ENCODE measurements around the gene RC3H1. TPM values are rescaled to one million over a fixed set of nuclear protein-coding genes. Genes with fewer than 3 reads are reported as not detected.
"Not testable (repeated sequence)": the region's sequence is repeated elsewhere in the genome, so short reads cannot be mapped to it uniquely, and the experiment has no call there.

The RC3H1 gene
- total RNA-seq, 1 donor from 2014 or later, result 32.8 TPM

GRCh38 chr1:174049514-174049913 is 27.4 kb upstream of the RC3H1 start:
- Histone ChIP-seq H3K36me3 (no peaks in the 10 kb centered on the region), H4K20me1 (ENCODE audit: low read depth) (no peaks in the 10 kb centered on the region), H3K4me3 (no peak overlapping the region), H3K27ac (no peak overlapping the region), H3K4me2 (no peak overlapping the region), H3K4me1 (peaks cover 7% of the 10 kb centered on the region), H3K9me3 (ENCODE audit: low read depth) (no peaks in the 10 kb centered on the region), H3F3A (ENCODE audit: low read depth) (peaks cover 4% of the 10 kb centered on the region), H3K27me3 (no peaks in the 10 kb centered on the region), H2AFZ (replicated peaks) (no peak overlapping the region), H3K79me2 (ENCODE audit: low read depth) (no peaks in the 10 kb centered on the region), H3K9ac (no peak overlapping the region)
- H3K27me3 Mint-ChIP-seq (ENCODE audit: insufficient read depth, low read depth), result no peaks in the 10 kb centered on the region
- H3K4me3 Mint-ChIP-seq, result no peak overlapping the region
- H3K36me3 Mint-ChIP-seq, result no peaks in the 10 kb centered on the region
- H3K27ac Mint-ChIP-seq, result no peak overlapping the region
- no peak for DNase-seq (ENCODE audit: low spot score)
- H3K4me1 Mint-ChIP-seq, result no peaks in the 10 kb centered on the region
- peaks cover 4% of the 10 kb centered on the region for H3K9me3 Mint-ChIP-seq
- TF ChIP-seq EZH2 (IDR thresholded peaks at IDR 0.05) (no peak), EZH2phosphoT487 (IDR thresholded peaks at IDR 0.05) (no peak), CTCF (IDR thresholded peaks at IDR 0.05) (no peak)

- Mint-ChIP-seq H3K27ac (no peak overlapping the region), H3K9me3 (peaks cover 4% of the 10 kb centered on the region), H3K4me1 (no peaks in the 10 kb centered on the region), H3K36me3 (no peaks in the 10 kb centered on the region), H3K4me3 (no peak overlapping the region), H3K27me3 (ENCODE audit: insufficient read depth, low read depth) (no peaks in the 10 kb centered on the region)
- TF ChIP-seq EZH2phosphoT487 (IDR thresholded peaks at IDR 0.05), result no peak
- no peak for TF ChIP-seq EZH2 (IDR thresholded peaks at IDR 0.05)
- TF ChIP-seq CTCF (IDR thresholded peaks at IDR 0.05), result no peak
- Histone ChIP-seq H3K79me2 (ENCODE audit: low read depth) (no peaks in the 10 kb centered on the region), H2AFZ (replicated peaks) (no peak overlapping the region), H3K36me3 (no peaks in the 10 kb centered on the region), H3K27me3 (no peaks in the 10 kb centered on the region), H3K4me1 (no peaks in the 10 kb centered on the region), H3K27ac (no peak overlapping the region), H4K20me1 (ENCODE audit: low read depth) (no peaks in the 10 kb centered on the region), H3K9ac (no peak overlapping the region), H3K4me2 (no peak overlapping the region), H3F3A (ENCODE audit: low read depth) (peaks cover 4% of the 10 kb centered on the region), H3K4me3 (no peak overlapping the region), H3K9me3 (ENCODE audit: low read depth) (no peaks in the 10 kb centered on the region)
- no peak for DNase-seq (ENCODE audit: low spot score)
These were observed 22.5 kb upstream of the RC3H1 start for GRCh38 chr1:174044418-174045222.

- not testable (repeated sequence) for H3K9me3 ChIP-seq (ENCODE audit: low read depth); H3K27me3 ChIP-seq; H3K79me2 ChIP-seq (ENCODE audit: low read depth); H3K4me2 ChIP-seq; H3K36me3 Mint-ChIP-seq; H3K27me3 Mint-ChIP-seq (ENCODE audit: insufficient read depth, low read depth); H3K4me1 ChIP-seq; DNase-seq (ENCODE audit: low spot score); H3K4me3 Mint-ChIP-seq; H3K4me1 Mint-ChIP-seq; H3K9me3 Mint-ChIP-seq; H2AFZ ChIP-seq (replicated peaks); H4K20me1 ChIP-seq (ENCODE audit: low read depth); H3F3A ChIP-seq (ENCODE audit: low read depth); H3K36me3 ChIP-seq; H3K27ac ChIP-seq; H3K9ac ChIP-seq; H3K4me3 ChIP-seq
- peak overlapping the region; percentile 48 for H3K27ac Mint-ChIP-seq
These were observed 20.4 kb upstream of the RC3H1 start for GRCh38 chr1:174042509-174042908.

- no peak overlapping the region for H3K9ac ChIP-seq
- H3K27me3 ChIP-seq, result no peaks in the 10 kb centered on the region
- Mint-ChIP-seq H3K9me3 (no peaks in the 10 kb centered on the region), H3K36me3 (no peaks in the 10 kb centered on the region), H3K4me3 (no peak overlapping the region), H3K27ac (no peak overlapping the region), H3K27me3 (ENCODE audit: insufficient read depth, low read depth) (no peaks in the 10 kb centered on the region), H3K4me1 (no peaks in the 10 kb centered on the region)
- no peak overlapping the region for H3K27ac ChIP-seq
- H3K9me3 ChIP-seq (ENCODE audit: low read depth), result no peaks in the 10 kb centered on the region
- no peaks in the 10 kb centered on the region for H3K4me1 ChIP-seq
- no peaks in the 10 kb centered on the region for H3K79me2 ChIP-seq (ENCODE audit: low read depth)
- TF ChIP-seq CTCF (IDR thresholded peaks at IDR 0.05), result no peak
- TF ChIP-seq EZH2phosphoT487 (IDR thresholded peaks at IDR 0.05), result no peak
- no peak for TF ChIP-seq EZH2 (IDR thresholded peaks at IDR 0.05)
- no peak overlapping the region for H3K4me2 ChIP-seq
- H2AFZ ChIP-seq (replicated peaks), result no peak overlapping the region
- no peaks in the 10 kb centered on the region for H3K36me3 ChIP-seq
- no peak overlapping the region for H3K4me3 ChIP-seq
- no peaks in the 10 kb centered on the region for H3F3A ChIP-seq (ENCODE audit: low read depth)
- DNase-seq (ENCODE audit: low spot score), result no peak
- H4K20me1 ChIP-seq (ENCODE audit: low read depth), result no peaks in the 10 kb centered on the region
These were observed 19.2 kb upstream of the RC3H1 start for GRCh38 chr1:174041369-174041768.

Measured in neural progenitor cell (in vitro differentiated cells).